GM23338 (cell line): ENCODE data around the gene MRPS27. TPM values are rescaled to one million over a fixed set of nuclear protein-coding genes. Genes with fewer than 3 reads are reported as not detected.
A peak's percentile ranks its signal among the peaks of the same experiment; 100 is the strongest.

Experiments used
- ATAC-seq: fragments of 200-7000 bp; cut with Tn5 transposase; 3 replicates; pipeline ENCODE4 v1.9.1; 2020
- DNase-seq: peaks from one replicate; pipeline ENCODE4 v3.0.0-alpha.2; 2015; ENCODE audit warnings: low spot score
- H2AFZ ChIP-seq: fragments of 200-600 bp; sonication (generic); 2 replicates; pipeline ENCODE4 v1.8.0; 2016; ENCODE audit warnings: antibody characterized with exemption, mild to moderate bottlenecking, moderate library complexity
- H3F3A ChIP-seq: fragments of 200-600 bp; sonication (generic); replicated peaks from 2 replicates; pipeline ENCODE4 v1.8.0; 2017; ENCODE audit warnings: antibody characterized with exemption, mixed run types, low read depth
- H3K27ac ChIP-seq: fragments of 200-600 bp; sonication (generic); 2 replicates; pipeline ENCODE4 v1.6.1; 2016; ENCODE audit warnings: low read depth
- H3K27me3 ChIP-seq: fragments of 200-600 bp; sonication (generic); 2 replicates; pipeline ENCODE4 v1.8.0; 2016; ENCODE audit warnings: mild to moderate bottlenecking, mixed run types, moderate library complexity; ENCODE audit not compliant: insufficient read depth
- H3K36me3 ChIP-seq: fragments of 200-600 bp; sonication (generic); 2 replicates; pipeline ENCODE4 v1.8.0; 2016; ENCODE audit warnings: mild to moderate bottlenecking; ENCODE audit not compliant: insufficient read depth
- H3K4me1 ChIP-seq: fragments of 200-600 bp; sonication (generic); 2 replicates; pipeline ENCODE4 v1.8.0; 2016; ENCODE audit warnings: mild to moderate bottlenecking, moderate library complexity; ENCODE audit not compliant: insufficient read depth
- H3K4me2 ChIP-seq: fragments of 200-600 bp; sonication (generic); 2 replicates; pipeline ENCODE4 v1.7.1; 2017; ENCODE audit warnings: mixed run types
- H3K4me3 ChIP-seq: fragments of 200-600 bp; sonication (generic); 2 replicates; pipeline ENCODE4 v1.6.1; 2016; ENCODE audit warnings: mixed run types
- H3K79me2 ChIP-seq: fragments of 200-600 bp; sonication (generic); replicated peaks from 2 replicates; pipeline ENCODE4 v1.8.0; 2017; ENCODE audit warnings: mild to moderate bottlenecking; ENCODE audit not compliant: insufficient read depth
- H3K9me2 ChIP-seq: fragments of 200-600 bp; sonication (generic); 2 replicates; pipeline ENCODE4 v1.8.0; 2017; ENCODE audit not compliant: insufficient read depth
- H4K20me1 ChIP-seq: fragments of 200-600 bp; sonication (generic); replicated peaks from 2 replicates; pipeline ENCODE4 v1.8.0; 2017; ENCODE audit warnings: mild to moderate bottlenecking; ENCODE audit not compliant: insufficient read depth
- H3K27ac Mint-ChIP-seq: 2 replicates; pipeline ENCODE4 v1.8.0; 2020; ENCODE audit warnings: inconsistent platforms, mild to moderate bottlenecking, moderate library complexity, mixed read lengths
- H3K27me3 Mint-ChIP-seq: 3 replicates; pipeline ENCODE4 v1.8.0; 2022; ENCODE audit warnings: low read depth, mild to moderate bottlenecking, moderate library complexity, mixed read lengths, inconsistent platforms; ENCODE audit not compliant: insufficient read depth, poor library complexity
- H3K36me3 Mint-ChIP-seq: 3 replicates; pipeline ENCODE4 v1.8.0; 2021; ENCODE audit warnings: low read depth, mild to moderate bottlenecking, inconsistent platforms, moderate library complexity, mixed read lengths
- H3K4me1 Mint-ChIP-seq: 3 replicates; pipeline ENCODE4 v1.8.0; 2020; ENCODE audit warnings: mild to moderate bottlenecking, inconsistent platforms, mixed read lengths
- H3K4me3 Mint-ChIP-seq: 3 replicates; pipeline ENCODE4 v1.8.0; 2021; ENCODE audit warnings: moderate library complexity, mild to moderate bottlenecking, inconsistent platforms, mixed read lengths
- H3K9me3 Mint-ChIP-seq: 3 replicates; pipeline ENCODE4 v1.8.0; 2020; ENCODE audit warnings: moderate library complexity, mild to moderate bottlenecking, inconsistent platforms, mixed read lengths
- ETS1 ChIP-seq: IDR thresholded peaks from 2 replicates; pipeline ENCODE4 v1.6.1; 2016; ENCODE audit warnings: antibody characterized with exemption
- EZH2 ChIP-seq: fragments of 200-600 bp; sonication (generic); IDR thresholded peaks from one replicate; pipeline ENCODE4 v1.8.0; 2017; ENCODE audit warnings: antibody characterized with exemption, mild to moderate bottlenecking, low read depth; ENCODE audit not compliant: unreplicated experiment
- JUNB ChIP-seq: IDR thresholded peaks from one replicate; pipeline ENCODE4 v1.6.1; 2016; ENCODE audit warnings: antibody characterized with exemption; ENCODE audit not compliant: unreplicated experiment
- NANOG ChIP-seq: IDR thresholded peaks from 2 replicates; pipeline ENCODE4 v1.6.1; 2016; ENCODE audit warnings: antibody characterized with exemption, borderline replicate concordance
- ZNF114 ChIP-seq: fragments of 250-450 bp; sonication (Bioruptor Pico); IDR thresholded peaks from 2 replicates; pipeline ENCODE4 v1.5.0; 2020; ENCODE audit warnings: mild to moderate bottlenecking, moderate library complexity
- ZNF462 ChIP-seq: fragments of 250-450 bp; sonication (Bioruptor Pico); IDR thresholded peaks from 2 replicates; pipeline ENCODE4 v1.5.0; 2020; ENCODE audit warnings: mild to moderate bottlenecking, moderate library complexity
- polyA plus RNA-seq: library from polyadenylated mRNA; unstranded; fragments of >200 nt; fragmentation: Nextera tagmentation; extraction: Ambion mirVana; gene quantifications from 2 replicates; pipeline ENCODE4 v1.2.1, GENCODE V29; 2016
- total RNA-seq: library from RNA; depleted of rRNA; stranded (reverse); fragments of >200 nt; shearing (Covaris generic); gene quantifications from 2 replicates; pipeline ENCODE4 v1.2.3, GENCODE V29; 2014

The MRPS27 gene
- total and polyA plus RNA-seq, 2 experiments from 2014 or later, result 53.2 to 141 TPM

GRCh38 chr5:72307573-72307967 lies 12.5 kb downstream of the MRPS27 start:
- no peaks in the 10 kb centered on the region for H3K9me3 Mint-ChIP-seq
- Histone ChIP-seq H3K9me2 (no peaks in the 10 kb centered on the region), H3F3A (no peaks in the 10 kb centered on the region; the same call in 1 of the 2 replicates), H3K27ac (peak overlapping the region; percentile 94), H3K4me1 (peaks cover 29% of the 10 kb centered on the region), H3K79me2 (peaks cover 55% of the 10 kb centered on the region), H3K27me3 (no peaks in the 10 kb centered on the region), H3K36me3 (peaks cover 8% of the 10 kb centered on the region; the same call in 1 of the 2 replicates), H3K4me2 (peak overlapping the region; percentile 88), H2AFZ (no peak overlapping the region), H3K4me3 (peak overlapping the region; percentile 73), H4K20me1 (no peaks in the 10 kb centered on the region)
- H3K27me3 Mint-ChIP-seq, result peaks cover 7% of the 10 kb centered on the region
- peak overlapping the region; percentile 87 for H3K4me3 Mint-ChIP-seq
- H3K27ac Mint-ChIP-seq, result peak overlapping the region; percentile 99
- DNase-seq (no peak), ATAC-seq (no peak; the same call in 2 of the 3 replicates)
- no peak for TF ChIP-seq ZNF114
- TF ChIP-seq ETS1, result no peak
- no peak for TF ChIP-seq ZNF462 (CRISPR knock-in tag)
- TF ChIP-seq JUNB, result no peak
- TF ChIP-seq EZH2, result no peak
- TF ChIP-seq NANOG, result no peak
- peaks cover 45% of the 10 kb centered on the region for H3K36me3 Mint-ChIP-seq
- H3K4me1 Mint-ChIP-seq, result peaks cover 28% of the 10 kb centered on the region
